Ishikawa (cell line): ENCODE measurements around the gene FNDC8.

Experiments used
- CREB1 ChIP-seq: IDR thresholded peaks from 2 replicates; pipeline ENCODE4 v1.6.1; 2012; ENCODE audit warnings: low read depth
- EP300 ChIP-seq: IDR thresholded peaks from 2 replicates; pipeline ENCODE4 v1.6.1; 2012; ENCODE audit warnings: borderline replicate concordance
- MAX ChIP-seq: IDR thresholded peaks from 2 replicates; pipeline ENCODE4 v1.6.1; 2012
- NFIC ChIP-seq: IDR thresholded peaks from 2 replicates; pipeline ENCODE4 v1.6.1; 2012
- RAD21 ChIP-seq: IDR thresholded peaks from 2 replicates; pipeline ENCODE4 v1.6.1; 2012; ENCODE audit warnings: low read depth
- REST ChIP-seq: IDR thresholded peaks from 2 replicates; pipeline ENCODE4 v1.6.1; 2012; ENCODE audit warnings: low read depth, mild to moderate bottlenecking
- TEAD4 ChIP-seq: IDR thresholded peaks from 2 replicates; pipeline ENCODE4 v1.6.1; 2012
- ZBTB7A ChIP-seq: IDR thresholded peaks from 2 replicates; pipeline ENCODE4 v1.6.1; 2012; ENCODE audit warnings: low read depth

- TF ChIP-seq ZBTB7A: no peak
- TF ChIP-seq CREB1: no peak
- TF ChIP-seq RAD21: no peak
- TF ChIP-seq REST: no peak
- TF ChIP-seq MAX: no peak
- TF ChIP-seq NFIC: no peak
- no peak for TF ChIP-seq EP300
- no peak for TF ChIP-seq TEAD4
Measured at GRCh38 chr17:35155246-35155645, 33.8 kb downstream of the FNDC8 start.
